Measurements from ENCODE around the gene FAM120B. TPM values are rescaled to one million over a fixed set of nuclear protein-coding genes. Genes with fewer than 3 reads are reported as not detected.

FAM120B gene
- total RNA-seq, 1 donor = 20.4 TPM

DNA sequence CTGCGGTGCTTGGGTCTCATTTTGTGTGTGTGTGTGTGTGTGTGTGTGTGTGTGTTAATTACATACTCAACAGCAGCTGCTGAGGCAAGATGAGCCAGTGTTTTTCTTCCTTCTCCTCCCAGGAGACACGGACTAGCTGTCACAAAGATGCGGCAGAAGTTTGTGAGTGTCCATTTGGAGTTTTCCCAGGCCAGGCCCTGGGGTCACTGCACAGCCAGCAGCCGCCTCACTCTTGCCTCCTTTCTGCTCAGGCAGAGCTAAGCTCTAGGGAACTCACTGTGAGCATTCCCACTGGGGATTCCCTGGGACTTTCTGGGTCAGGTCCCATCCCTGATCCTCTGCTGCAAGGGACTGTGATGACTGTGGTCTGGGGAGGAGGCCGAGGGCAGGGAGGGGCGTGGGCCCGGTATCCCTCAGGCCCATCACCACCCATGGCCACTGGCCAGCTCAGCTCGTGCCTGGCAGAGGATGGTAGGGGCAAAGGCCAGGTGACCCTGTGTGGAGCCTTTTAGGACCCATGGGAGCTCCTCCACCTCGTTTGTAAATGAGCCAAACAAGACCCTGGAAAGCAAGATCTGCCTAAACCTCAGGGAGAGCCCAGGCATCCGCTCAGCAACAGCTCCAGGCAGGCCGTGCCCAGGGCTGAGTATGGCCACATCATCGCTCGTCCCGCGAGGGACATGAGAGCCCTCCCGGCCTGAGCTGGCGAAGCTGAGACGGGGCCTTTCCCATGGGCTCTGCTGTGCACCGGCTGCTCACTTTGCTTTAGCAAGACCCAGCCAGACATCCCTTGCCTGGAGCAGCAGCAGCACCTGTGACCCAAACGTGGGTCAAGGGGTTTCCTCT lies 144.6 kb downstream of the FAM120B start:
- no peak for DNase-seq (ENCODE audit: low read depth)

DNA sequence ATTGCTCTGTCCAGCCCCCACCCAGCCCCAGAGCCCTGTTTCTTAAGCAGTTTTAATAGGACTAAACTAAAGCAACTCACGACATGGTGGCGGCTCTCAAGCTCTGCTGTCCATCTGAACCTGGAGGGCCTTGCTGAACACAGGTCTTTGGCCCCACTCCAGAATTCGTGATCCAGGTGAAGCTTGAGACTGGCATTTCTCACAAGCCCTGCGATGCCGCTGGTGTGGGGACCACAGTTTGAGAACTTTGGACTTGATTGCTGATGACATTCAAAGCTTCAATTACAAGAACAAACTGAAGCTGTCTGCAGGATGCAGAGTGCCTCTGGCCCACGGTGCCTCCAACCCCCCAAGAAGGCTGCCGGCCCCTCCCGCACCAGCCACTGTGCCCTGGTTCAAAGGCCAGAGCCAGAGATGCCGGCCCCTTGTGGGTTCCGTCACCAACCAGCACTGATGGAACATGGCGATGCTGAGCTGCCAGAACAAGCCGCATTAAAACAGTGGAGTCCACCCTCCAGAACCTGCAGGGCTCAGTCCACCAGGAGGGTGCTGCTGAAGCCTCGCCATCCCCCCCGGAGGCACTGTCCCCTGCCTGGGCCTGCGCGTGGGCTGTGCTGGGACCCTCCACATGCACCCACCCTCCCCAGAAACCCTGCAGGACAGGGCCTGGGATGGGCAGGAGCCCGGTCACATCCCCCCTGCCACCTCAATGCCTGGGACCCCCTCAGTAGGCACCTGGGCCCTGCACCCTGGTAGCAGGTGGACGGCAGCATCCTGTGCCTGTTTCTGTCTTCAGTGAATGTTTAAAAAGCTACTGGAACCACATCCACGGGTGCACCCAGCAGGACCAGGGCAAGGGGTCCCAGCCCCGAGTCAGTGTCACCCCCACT lies 145.4 kb downstream of the FAM120B start:
- DNase-seq (ENCODE audit: low read depth) = no peak
- H3K4me3 ChIP-seq (ENCODE audit: low read depth, low read length) = no peak overlapping the region
- TF ChIP-seq, protein P1, sequence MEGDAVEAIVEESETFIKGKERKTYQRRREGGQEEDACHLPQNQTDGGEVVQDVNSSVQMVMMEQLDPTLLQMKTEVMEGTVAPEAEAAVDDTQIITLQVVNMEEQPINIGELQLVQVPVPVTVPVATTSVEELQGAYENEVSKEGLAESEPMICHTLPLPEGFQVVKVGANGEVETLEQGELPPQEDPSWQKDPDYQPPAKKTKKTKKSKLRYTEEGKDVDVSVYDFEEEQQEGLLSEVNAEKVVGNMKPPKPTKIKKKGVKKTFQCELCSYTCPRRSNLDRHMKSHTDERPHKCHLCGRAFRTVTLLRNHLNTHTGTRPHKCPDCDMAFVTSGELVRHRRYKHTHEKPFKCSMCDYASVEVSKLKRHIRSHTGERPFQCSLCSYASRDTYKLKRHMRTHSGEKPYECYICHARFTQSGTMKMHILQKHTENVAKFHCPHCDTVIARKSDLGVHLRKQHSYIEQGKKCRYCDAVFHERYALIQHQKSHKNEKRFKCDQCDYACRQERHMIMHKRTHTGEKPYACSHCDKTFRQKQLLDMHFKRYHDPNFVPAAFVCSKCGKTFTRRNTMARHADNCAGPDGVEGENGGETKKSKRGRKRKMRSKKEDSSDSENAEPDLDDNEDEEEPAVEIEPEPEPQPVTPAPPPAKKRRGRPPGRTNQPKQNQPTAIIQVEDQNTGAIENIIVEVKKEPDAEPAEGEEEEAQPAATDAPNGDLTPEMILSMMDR (IDR thresholded peaks at IDR 0.05; ENCODE audit: insufficient read depth, low read length) = no peak

More for the DNA sequence above, 144.6 kb downstream of the FAM120B start:
- TF ChIP-seq, protein P1 (IDR thresholded peaks at IDR 0.05; ENCODE audit: insufficient read depth, low read length) = no peak
- H3K4me3 ChIP-seq (ENCODE audit: low read depth, low read length) = no peak overlapping the region

DNA sequence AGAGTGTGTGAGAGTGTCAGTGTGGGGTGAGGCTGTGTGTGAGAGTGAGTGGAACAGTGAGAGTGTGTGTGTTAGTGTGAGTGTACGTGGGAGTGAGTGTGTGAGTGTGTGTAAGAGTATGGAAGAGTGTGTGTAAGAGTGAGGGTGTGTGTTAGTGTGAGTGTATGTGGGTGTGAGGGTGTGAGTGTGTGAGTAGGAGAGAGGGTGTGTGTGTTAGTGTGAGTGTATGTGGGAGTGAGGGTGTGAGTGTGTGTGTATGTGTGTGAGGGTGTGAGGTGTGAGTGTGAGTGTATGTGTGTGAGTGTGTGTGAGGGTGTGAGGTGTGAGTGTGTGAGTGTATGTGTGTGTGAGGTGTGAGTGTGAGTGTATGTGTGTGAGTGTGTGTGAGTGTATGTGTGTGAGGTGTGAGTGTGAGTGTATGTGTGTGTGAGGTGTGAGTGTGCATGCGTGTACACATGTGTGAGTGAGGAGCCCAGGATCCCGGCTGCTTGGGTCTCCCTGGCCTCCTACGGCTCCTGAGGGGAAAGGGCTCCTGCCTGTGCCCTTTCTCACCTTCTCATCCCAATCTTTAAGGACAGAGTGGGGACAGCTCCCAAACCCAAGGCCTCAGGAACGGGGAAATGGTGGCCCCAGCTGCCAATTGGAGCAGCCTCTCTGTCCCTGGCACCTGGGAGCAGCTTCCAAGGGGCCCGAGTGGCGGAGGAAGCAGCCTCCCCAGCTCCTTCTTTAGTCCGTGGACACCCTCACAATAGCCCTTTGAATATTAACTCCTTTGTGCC lies 146.4 kb downstream of the FAM120B start:
- no peak for DNase-seq (ENCODE audit: low read depth)
- TF ChIP-seq, protein P1 (IDR thresholded peaks at IDR 0.05; ENCODE audit: insufficient read depth, low read length) = no peak
- no peak overlapping the region for H3K4me3 ChIP-seq (ENCODE audit: low read depth, low read length)

DNA sequence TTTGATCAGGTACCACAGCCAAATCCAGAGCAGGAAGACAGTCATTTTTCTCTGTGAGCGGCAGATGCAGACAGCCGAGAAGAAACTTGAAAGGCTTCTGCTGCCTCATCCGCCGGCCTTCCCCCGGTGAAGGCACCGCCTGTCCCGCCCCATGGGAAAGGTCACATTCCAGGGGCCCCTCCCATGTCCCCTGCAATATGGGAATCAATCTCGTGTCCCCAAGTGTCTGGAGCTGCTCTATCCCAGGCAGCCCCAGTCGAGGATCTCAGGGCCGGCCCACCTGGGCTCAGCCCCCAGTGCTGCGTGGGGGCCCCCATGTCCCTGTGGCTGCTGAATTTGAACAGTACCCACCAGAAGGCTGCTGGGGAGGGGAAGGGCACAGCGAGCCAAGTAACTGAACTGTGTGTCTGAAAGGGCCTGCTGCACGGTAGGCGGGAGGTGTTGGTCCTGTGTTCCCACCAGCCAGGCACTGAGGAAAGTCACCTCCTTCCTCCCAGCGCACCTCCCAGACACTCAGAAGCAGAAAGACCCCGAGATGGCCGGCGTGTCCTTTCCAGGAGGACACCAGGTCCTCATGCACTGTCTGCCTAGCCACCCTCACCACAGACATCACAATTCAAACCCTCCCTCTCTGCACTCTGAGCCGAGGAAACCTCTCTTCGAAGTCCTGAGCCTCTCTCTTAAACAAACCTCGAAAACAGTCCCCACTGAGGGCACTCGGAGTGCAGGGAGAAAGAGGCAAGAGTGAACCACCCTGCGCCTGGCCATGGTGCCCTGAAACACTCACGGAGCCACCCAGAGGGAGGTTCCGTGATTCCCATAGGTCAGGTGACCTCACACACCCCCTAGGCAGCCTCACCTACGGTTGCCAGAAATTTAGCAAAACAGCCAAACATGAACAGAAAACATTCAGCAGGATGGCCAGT lies 147.3 kb downstream of the FAM120B start:
- no peak for DNase-seq (ENCODE audit: low read depth)
- TF ChIP-seq, protein P1 (IDR thresholded peaks at IDR 0.05; ENCODE audit: insufficient read depth, low read length) = no peak

DNA sequence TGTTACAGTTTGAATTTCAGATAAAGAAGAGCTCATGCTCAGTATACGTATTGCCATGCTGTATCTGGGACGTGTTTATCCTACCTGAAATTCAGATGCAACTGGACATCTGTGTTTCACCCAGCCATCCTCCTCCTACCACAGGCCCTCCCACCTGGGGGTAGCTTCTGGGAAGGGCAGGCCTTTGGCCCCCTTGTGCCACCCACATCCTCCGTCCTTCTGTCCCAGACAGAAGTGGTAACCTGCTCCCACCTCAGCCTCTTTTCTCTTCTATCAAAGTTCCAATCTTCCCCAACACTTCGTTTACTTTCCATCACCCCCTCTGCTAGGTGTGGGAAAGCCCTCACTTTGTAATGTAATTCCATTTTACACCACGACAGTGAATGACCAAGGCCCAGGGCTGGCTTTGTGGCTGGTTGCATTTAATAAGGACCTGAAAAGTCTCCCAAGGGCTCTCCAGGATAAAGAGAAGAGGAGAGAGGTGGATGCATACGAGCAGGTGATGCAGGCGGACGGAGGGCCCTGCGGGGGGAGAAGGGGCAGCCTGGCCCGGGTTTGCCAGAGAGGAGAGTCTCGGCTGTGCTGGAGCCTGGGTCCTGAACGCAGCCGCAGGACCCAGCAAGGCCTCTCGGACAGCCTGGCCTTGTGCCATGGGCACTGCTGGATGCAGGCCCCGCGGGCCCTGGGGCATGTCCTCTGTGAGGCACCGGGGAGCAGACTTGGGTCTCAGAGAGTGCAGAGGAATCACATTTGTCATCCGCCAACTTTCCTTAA lies 148.1 kb downstream of the FAM120B start:
- no peak overlapping the region for H3K4me3 ChIP-seq (ENCODE audit: low read depth, low read length)
- DNase-seq (ENCODE audit: low read depth) = no peak
- TF ChIP-seq, protein P1 (IDR thresholded peaks at IDR 0.05; ENCODE audit: insufficient read depth, low read length) = no peak

More for the DNA sequence above, 147.3 kb downstream of the FAM120B start:
- H3K4me3 ChIP-seq (ENCODE audit: low read depth, low read length) = no peak overlapping the region

Data from fibroblast of the aortic adventitia (primary cell).